SK-N-SH (cell line): ENCODE data around the gene PFKFB2. TPM values are rescaled to one million over a fixed set of nuclear protein-coding genes. Genes with fewer than 3 reads are reported as not detected.

Experiments
- CTCF ChIA-PET: fragments of 300-600, 350-600 bp; formaldehyde crosslinking; extraction: SDS; loops from one replicate; lab custom pipeline; 2021; lab: Yijun Ruan, JAX
- POLR2A ChIA-PET: fragments of 350-600 bp; sonication (Branson Sonifier 250); formaldehyde crosslinking; extraction: SDS; loops from one replicate; lab custom pipeline; 2020; ENCODE audit warnings: antibody characterized with exemption, inconsistent platforms; lab: Yijun Ruan, JAX
- DNase-seq: peaks from one replicate; pipeline ENCODE4 v3.0.0; 2012
- H2AFZ ChIP-seq: fragments of 200-600 bp; sonication (generic); 2 replicates; pipeline ENCODE4 v1.8.1; 2016; ENCODE audit warnings: antibody characterized with exemption, mild to moderate bottlenecking, low read depth
- H3F3A ChIP-seq: fragments of 200-600 bp; sonication (generic); replicated peaks from 2 replicates; pipeline ENCODE3; 2016; ENCODE audit warnings: antibody characterized with exemption, mild to moderate bottlenecking; ENCODE audit not compliant: insufficient read depth
- H3K27ac ChIP-seq, 2 experiments: fragments of 200-500 bp in 1 of 2; fragments of 200-600 bp in 1 of 2; sonication (Bioruptor generic) in 1 of 2; sonication (generic), shearing (Covaris generic) in 1 of 2; 2 replicates each; pipeline versions ENCODE4 v1.5.1 to v1.6.1; 2014 to 2016; ENCODE audit warnings: low read depth in 2 of 2, inconsistent platforms in 1 of 2, low read length in 1 of 2, mild to moderate bottlenecking in 1 of 2, mixed read lengths in 1 of 2
- H3K27me3 ChIP-seq: fragments of 200-600 bp; sonication (generic), shearing (Covaris generic); 2 replicates; pipeline ENCODE4 v1.6.1; 2016; ENCODE audit warnings: mixed run types; ENCODE audit not compliant: insufficient read depth
- H3K36me3 ChIP-seq, 2 experiments: fragments of 200-500 bp in 1 of 2; fragments of 200-600 bp in 1 of 2; sonication (Bioruptor generic) in 1 of 2; sonication (generic) in 1 of 2; replicated peaks in 1 of 2; 2 replicates each; pipeline versions ENCODE3 to v1.5.1; 2014 to 2016; ENCODE audit warnings: low read length in 1 of 2, mild to moderate bottlenecking in 1 of 2; ENCODE audit not compliant: insufficient read depth in 2 of 2, control insufficient read depth in 1 of 2
- H3K4me1 ChIP-seq, 2 experiments: fragments of 200-500 bp in 1 of 2; fragments of 200-600 bp in 1 of 2; sonication (Bioruptor generic) in 1 of 2; sonication (generic), shearing (Covaris generic) in 1 of 2; 2 replicates each; pipeline versions ENCODE4 v1.5.1 to v1.6.1; 2014 to 2016; ENCODE audit warnings: low read depth in 1 of 2, low read length in 1 of 2, mixed run types in 1 of 2; ENCODE audit not compliant: insufficient read depth in 2 of 2, control insufficient read depth in 1 of 2
- H3K4me2 ChIP-seq: fragments of 200-600 bp; sonication (generic), shearing (Covaris generic); 2 replicates; pipeline ENCODE4 v1.6.1; 2017; ENCODE audit warnings: mixed run types
- H3K4me3 ChIP-seq, 2 experiments: fragments of 200-500 bp in 1 of 2; fragments of 200-600 bp in 1 of 2; sonication (Bioruptor generic) in 1 of 2; sonication (generic), shearing (Covaris generic) in 1 of 2; 2 replicates each; pipeline versions ENCODE4 v1.5.1 to v1.8.1; 2014 to 2016; ENCODE audit warnings: low read depth in 2 of 2, inconsistent platforms in 1 of 2, low read length in 1 of 2, mild to moderate bottlenecking in 1 of 2, mixed read lengths in 1 of 2, moderate library complexity in 1 of 2
- H3K79me2 ChIP-seq: fragments of 200-600 bp; sonication (generic); 2 replicates; pipeline ENCODE4 v1.8.1; 2017; ENCODE audit warnings: mild to moderate bottlenecking; ENCODE audit not compliant: insufficient read depth
- H3K9ac ChIP-seq: fragments of 200-600 bp; sonication (generic); 2 replicates; pipeline ENCODE4 v1.6.1; 2017; ENCODE audit warnings: mixed run types
- H3K9me2 ChIP-seq: fragments of 200-600 bp; sonication (generic); 2 replicates; pipeline ENCODE4 v1.6.1; 2017; ENCODE audit warnings: mixed run types
- H3K9me3 ChIP-seq: fragments of 200-600 bp; sonication (generic); 2 replicates; pipeline ENCODE4 v1.6.1; 2017; ENCODE audit warnings: mixed run types, mild to moderate bottlenecking, moderate library complexity
- H4K20me1 ChIP-seq: fragments of 200-600 bp; sonication (generic); 2 replicates; pipeline ENCODE4 v1.6.1; 2017; ENCODE audit warnings: mild to moderate bottlenecking, mixed run types; ENCODE audit not compliant: insufficient read depth
- CHD2 ChIP-seq: fragments of 150-350 bp; IDR thresholded peaks from 2 replicates; pipeline ENCODE4 v1.6.1; 2018; ENCODE audit warnings: low read length; ENCODE audit not compliant: partially characterized antibody
- CTCF ChIP-seq: fragments of 200-600 bp; sonication (generic); IDR thresholded peaks from 2 replicates; pipeline ENCODE4 v1.6.1; 2017; ENCODE audit warnings: antibody characterized with exemption, mild to moderate bottlenecking, moderate library complexity
- EZH2phosphoT487 ChIP-seq: fragments of 200-600 bp; sonication (generic); IDR thresholded peaks from 2 replicates; pipeline ENCODE4 v1.6.1; 2017; ENCODE audit warnings: low read depth, mixed run types, mild to moderate bottlenecking, antibody characterized with exemption, moderate library complexity, borderline replicate concordance
- FOXJ3 ChIP-seq: sonication (generic); formaldehyde crosslinking; IDR thresholded peaks from 2 replicates; pipeline ENCODE4 v1.5.1; 2020; ENCODE audit warnings: mild to moderate bottlenecking, missing genetic modification reagents
- FOXM1 ChIP-seq: IDR thresholded peaks from 2 replicates; pipeline ENCODE4 v1.4.0; 2012; ENCODE audit warnings: low read depth, mild to moderate bottlenecking
- GABPA ChIP-seq: IDR thresholded peaks from 2 replicates; pipeline ENCODE4 v1.4.0; 2012; ENCODE audit warnings: low read depth, mild to moderate bottlenecking
- JUND ChIP-seq: IDR thresholded peaks from 2 replicates; pipeline ENCODE4 v1.4.0; 2012
- MEF2A ChIP-seq: IDR thresholded peaks from 2 replicates; pipeline ENCODE4 v1.4.0; 2012; ENCODE audit warnings: low read depth, borderline replicate concordance
- NFIC ChIP-seq: IDR thresholded peaks from 2 replicates; pipeline ENCODE4 v1.4.0; 2012; ENCODE audit warnings: borderline replicate concordance
- NRF1 ChIP-seq: IDR thresholded peaks from 2 replicates; pipeline ENCODE4 v1.6.1; 2012; ENCODE audit warnings: low read depth, mild to moderate bottlenecking, low read length
- RCOR1 ChIP-seq: fragments of 150-350 bp; IDR thresholded peaks from 2 replicates; pipeline ENCODE4 v1.6.1; 2017; ENCODE audit warnings: antibody characterized with exemption, low read length
- SIN3A ChIP-seq: IDR thresholded peaks from 2 replicates; pipeline ENCODE4 v1.6.1; 2012; ENCODE audit warnings: low read depth, mild to moderate bottlenecking, low read length, moderate library complexity, borderline replicate concordance
- SMC3 ChIP-seq: IDR thresholded peaks from 2 replicates; pipeline ENCODE4 v1.6.1; 2012; ENCODE audit warnings: low read depth, low read length, improper control_type of control experiment
- TCF12 ChIP-seq: IDR thresholded peaks from 2 replicates; pipeline ENCODE4 v1.4.0; 2012
- TEAD4 ChIP-seq: IDR thresholded peaks from 2 replicates; pipeline ENCODE4 v1.4.0; 2012; ENCODE audit warnings: mild to moderate bottlenecking, borderline replicate concordance; ENCODE audit not compliant: insufficient read depth
- USF1 ChIP-seq: IDR thresholded peaks from 2 replicates; pipeline ENCODE4 v1.4.0; 2012; ENCODE audit warnings: low read depth, borderline replicate concordance
- YY1 ChIP-seq: IDR thresholded peaks from 2 replicates; pipeline ENCODE4 v1.4.0; 2012; ENCODE audit warnings: low read depth, mild to moderate bottlenecking
- WGBS: methylation state at CpG from one replicate; pipeline ENCODE4 v1.1.6; 2017; ENCODE audit warnings: low lambda C conversion rate; 5-methylcytosine and 5-hydroxymethylcytosine counted together
- polyA plus RNA-seq, 3 experiments: library from polyadenylated mRNA; depleted of rRNA; stranded (reverse); fragments of >200 nt; gene quantifications; 2 replicates each; pipeline ENCODE4 v1.2.3, GENCODE V29; 2012
- TF ChIP-seq, protein P1 (sequence below): IDR thresholded peaks from 2 replicates; pipeline ENCODE4 v1.4.0; 2012; ENCODE audit warnings: low read depth, borderline replicate concordance
- TF ChIP-seq, protein P2 (sequence below): IDR thresholded peaks from 2 replicates; pipeline ENCODE4 v1.4.0; 2012; ENCODE audit warnings: low read depth
- TF ChIP-seq, protein P3 (sequence below): fragments of 150-350 bp; IDR thresholded peaks from 2 replicates; pipeline ENCODE4 v1.6.1; 2017; ENCODE audit warnings: antibody characterized with exemption, low read length, low read depth, borderline replicate concordance
- TF ChIP-seq, protein P4 (sequence below): fragments of 150-350 bp; IDR thresholded peaks from 2 replicates; pipeline ENCODE4 v1.6.1; 2016; ENCODE audit warnings: mild to moderate bottlenecking, low read depth, low read length

Gene PFKFB2
- polyA plus RNA-seq, 1 of the 3 experiments (the other 2 are of a cell fraction), result 1.8 TPM

DNA sequence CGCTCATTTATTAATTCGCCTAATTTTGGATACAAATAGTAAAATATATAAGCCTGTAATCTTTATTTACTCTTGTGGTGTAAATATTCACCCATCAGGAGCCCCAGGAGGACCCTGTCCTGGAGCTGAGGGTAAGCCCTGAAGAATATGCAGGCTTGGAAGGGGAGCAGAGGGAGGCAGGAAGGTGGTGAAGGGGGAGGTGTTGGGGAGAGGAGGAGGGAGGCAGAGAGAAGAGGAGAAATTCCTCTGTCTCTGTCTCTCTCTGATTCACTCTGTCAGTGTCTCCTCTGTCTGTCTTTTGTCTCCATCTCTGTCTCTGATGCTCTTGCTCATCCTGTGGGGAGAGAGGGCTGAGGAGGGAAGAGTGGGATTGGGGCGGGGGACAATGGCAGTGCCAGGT lies 32.8 kb downstream of the PFKFB2 start:
- Histone ChIP-seq H3K4me1 (no peaks in the 10 kb centered on the region), H2AFZ (no peak overlapping the region), H3K36me3 (no peaks in the 10 kb centered on the region), H3K27ac (no peak overlapping the region), H3K9me2 (no peaks in the 10 kb centered on the region), H4K20me1 (no peaks in the 10 kb centered on the region), H3K27me3 (peaks cover 14% of the 10 kb centered on the region; the same call in 1 of the 2 replicates), H3K79me2 (no peaks in the 10 kb centered on the region), H3K4me2 (no peak overlapping the region), H3F3A (peaks cover 3% of the 10 kb centered on the region), H3K4me3 (no peak overlapping the region), H3K9me3 (no peaks in the 10 kb centered on the region), H3K9ac (no peak overlapping the region)
- TF ChIP-seq FOXJ3 (CRISPR knock-in tag) (no peak), TCF12 (no peak), FOXM1 (no peak), CHD2 (no peak), JUND (no peak), EZH2phosphoT487 (no peak), YY1 (no peak), SIN3A (no peak), RCOR1 (no peak), USF1 (no peak), NRF1 (no peak), MEF2A (no peak)
- TF ChIP-seq, protein P1, sequence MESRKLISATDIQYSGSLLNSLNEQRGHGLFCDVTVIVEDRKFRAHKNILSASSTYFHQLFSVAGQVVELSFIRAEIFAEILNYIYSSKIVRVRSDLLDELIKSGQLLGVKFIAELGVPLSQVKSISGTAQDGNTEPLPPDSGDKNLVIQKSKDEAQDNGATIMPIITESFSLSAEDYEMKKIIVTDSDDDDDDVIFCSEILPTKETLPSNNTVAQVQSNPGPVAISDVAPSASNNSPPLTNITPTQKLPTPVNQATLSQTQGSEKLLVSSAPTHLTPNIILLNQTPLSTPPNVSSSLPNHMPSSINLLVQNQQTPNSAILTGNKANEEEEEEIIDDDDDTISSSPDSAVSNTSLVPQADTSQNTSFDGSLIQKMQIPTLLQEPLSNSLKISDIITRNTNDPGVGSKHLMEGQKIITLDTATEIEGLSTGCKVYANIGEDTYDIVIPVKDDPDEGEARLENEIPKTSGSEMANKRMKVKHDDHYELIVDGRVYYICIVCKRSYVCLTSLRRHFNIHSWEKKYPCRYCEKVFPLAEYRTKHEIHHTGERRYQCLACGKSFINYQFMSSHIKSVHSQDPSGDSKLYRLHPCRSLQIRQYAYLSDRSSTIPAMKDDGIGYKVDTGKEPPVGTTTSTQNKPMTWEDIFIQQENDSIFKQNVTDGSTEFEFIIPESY, result no peak
- TF ChIP-seq, protein P2, sequence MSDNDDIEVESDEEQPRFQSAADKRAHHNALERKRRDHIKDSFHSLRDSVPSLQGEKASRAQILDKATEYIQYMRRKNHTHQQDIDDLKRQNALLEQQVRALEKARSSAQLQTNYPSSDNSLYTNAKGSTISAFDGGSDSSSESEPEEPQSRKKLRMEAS, result no peak
- TF ChIP-seq, protein P3, sequence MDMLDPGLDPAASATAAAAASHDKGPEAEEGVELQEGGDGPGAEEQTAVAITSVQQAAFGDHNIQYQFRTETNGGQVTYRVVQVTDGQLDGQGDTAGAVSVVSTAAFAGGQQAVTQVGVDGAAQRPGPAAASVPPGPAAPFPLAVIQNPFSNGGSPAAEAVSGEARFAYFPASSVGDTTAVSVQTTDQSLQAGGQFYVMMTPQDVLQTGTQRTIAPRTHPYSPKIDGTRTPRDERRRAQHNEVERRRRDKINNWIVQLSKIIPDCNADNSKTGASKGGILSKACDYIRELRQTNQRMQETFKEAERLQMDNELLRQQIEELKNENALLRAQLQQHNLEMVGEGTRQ, result no peak
- POLR2A ChIA-PET, result no interaction called here
- 13% methylated on average over 3 of the region's 3 CpGs for WGBS
- DNase-seq, result no peak
- CTCF ChIA-PET, result interaction anchor here (0.9 kb wide), 1 partner anchor 319 kb away, joined by 6 read pairs; no protein-coding TSS in a partner anchor

DNA sequence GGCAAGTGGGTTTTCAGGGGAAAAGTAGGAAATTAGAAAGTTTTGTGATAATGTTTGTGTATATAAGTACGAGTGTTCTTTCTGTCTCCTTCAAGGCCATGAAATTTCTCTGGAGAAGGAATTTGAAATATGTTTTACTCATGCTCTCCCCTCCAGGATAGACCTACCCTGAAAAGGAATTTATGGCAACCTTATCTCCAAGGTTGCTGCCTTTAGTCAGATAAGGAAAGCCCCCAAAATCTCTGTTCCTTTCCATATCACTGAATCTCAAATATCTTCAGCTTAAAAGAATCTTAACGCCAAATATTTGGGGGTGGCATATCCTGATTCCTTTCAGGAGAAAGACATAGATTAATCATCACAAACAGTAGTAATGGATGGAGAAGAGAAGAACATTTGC lies 35.1 kb downstream of the PFKFB2 start:
- 12% methylated on average over 2 of the region's 2 CpGs for WGBS
- Histone ChIP-seq H3K9me3 (no peaks in the 10 kb centered on the region), H3F3A (peaks cover 3% of the 10 kb centered on the region), H3K4me2 (no peak overlapping the region), H3K4me1 (no peaks in the 10 kb centered on the region), H3K4me3 (no peak overlapping the region), H3K9me2 (no peaks in the 10 kb centered on the region), H4K20me1 (no peaks in the 10 kb centered on the region), H3K27me3 (peaks cover 27% of the 10 kb centered on the region; the same call in 1 of the 2 replicates), H3K79me2 (no peaks in the 10 kb centered on the region), H3K27ac (no peak overlapping the region), H3K36me3 (no peaks in the 10 kb centered on the region), H3K9ac (no peak overlapping the region), H2AFZ (no peak overlapping the region)
- DNase-seq, result no peak
- CTCF ChIA-PET, result interaction anchor here (1.9 to 4.4 kb wide), 3 partner anchors 9 to 412 kb away, joined by 9 to 18 read pairs (median 9); no protein-coding TSS in a partner anchor
- POLR2A ChIA-PET, result no interaction called here
- TF ChIP-seq EZH2phosphoT487 (no peak), NFIC (no peak), GABPA (no peak), CHD2 (no peak), CTCF (no peak), TEAD4 (no peak), SIN3A (no peak), MEF2A (no peak), SMC3 (no peak), JUND (no peak), FOXJ3 (CRISPR knock-in tag) (no peak)
- TF ChIP-seq, protein P4, sequence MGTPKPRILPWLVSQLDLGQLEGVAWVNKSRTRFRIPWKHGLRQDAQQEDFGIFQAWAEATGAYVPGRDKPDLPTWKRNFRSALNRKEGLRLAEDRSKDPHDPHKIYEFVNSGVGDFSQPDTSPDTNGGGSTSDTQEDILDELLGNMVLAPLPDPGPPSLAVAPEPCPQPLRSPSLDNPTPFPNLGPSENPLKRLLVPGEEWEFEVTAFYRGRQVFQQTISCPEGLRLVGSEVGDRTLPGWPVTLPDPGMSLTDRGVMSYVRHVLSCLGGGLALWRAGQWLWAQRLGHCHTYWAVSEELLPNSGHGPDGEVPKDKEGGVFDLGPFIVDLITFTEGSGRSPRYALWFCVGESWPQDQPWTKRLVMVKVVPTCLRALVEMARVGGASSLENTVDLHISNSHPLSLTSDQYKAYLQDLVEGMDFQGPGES, result no peak
